T47D (cell line): Measurements from ENCODE around the gene ESYT1.

Source experiments
- DNase-seq, 2 experiments: peaks; one replicate each; pipeline versions ENCODE4 v3.0.0 to v3.0.0-alpha.2; 2011 to 2012; ENCODE audit warnings: low read depth in 1 of 2, low spot score in 1 of 2
- JUND ChIP-seq: IDR thresholded peaks from 2 replicates; pipeline ENCODE4 v1.6.1; 2012; ENCODE audit warnings: low read depth
- in situ Hi-C: cut with HindIII; loops from 2 replicates; pipeline ENCODE4 v1.10.0; 2016; ENCODE audit warnings: low sequenced_read_pairs, low pct_unique_long_range_greater_than_20kb

Gene ESYT1

DNA sequence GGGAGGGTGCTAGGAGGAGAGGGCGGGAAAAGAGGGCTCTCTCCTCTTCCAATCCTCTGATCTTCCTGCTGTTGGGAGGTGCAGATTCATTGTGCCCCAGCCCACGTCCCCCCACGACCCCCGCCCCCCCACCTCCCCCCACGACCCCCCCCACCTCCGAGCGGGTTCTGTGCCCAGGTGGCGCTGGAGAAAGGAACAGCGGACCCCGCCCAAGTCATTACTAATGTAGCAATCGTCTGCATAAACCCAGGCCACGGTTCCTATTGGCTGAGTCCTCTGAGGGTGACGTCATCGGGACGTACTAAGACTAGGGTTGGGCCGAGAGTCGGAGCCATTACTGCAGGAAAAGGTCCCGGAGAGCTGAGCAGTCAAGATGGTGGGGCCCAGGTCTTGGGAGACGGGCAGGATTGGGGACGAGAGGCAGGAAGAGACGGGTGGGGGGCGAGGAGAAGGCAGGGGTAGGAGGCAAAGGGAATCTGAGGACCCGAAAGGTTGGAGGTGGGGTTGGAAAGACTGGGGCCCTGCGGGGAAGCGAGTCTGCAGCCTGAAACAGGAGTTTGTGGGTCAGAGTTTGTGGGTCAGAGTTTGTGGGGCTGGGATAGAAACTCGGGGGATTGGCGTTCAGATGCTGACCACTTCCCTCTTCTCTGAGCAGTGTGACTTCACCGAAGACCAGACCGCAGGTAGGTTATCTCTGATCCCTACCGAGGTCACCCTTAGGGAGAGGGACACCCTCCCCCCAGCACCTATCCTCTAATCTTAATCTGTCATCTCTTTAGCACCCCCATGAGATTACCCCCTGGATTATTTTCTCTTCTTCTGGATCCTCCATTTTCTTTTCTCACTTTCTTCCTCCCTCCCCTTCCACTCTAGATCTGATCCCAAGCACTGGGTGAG is 30.2 kb downstream of the ESYT1 start, which contains the start of gene MYL6:
MYL6 (plus strand) TSS at position 331 of the 897 bp plus-strand sequence; CDS start at position 374, 43 bp downstream.
- in situ Hi-C loops = no loop called here
- TF ChIP-seq JUND = no peak
- DNase-seq = peak; percentile 96 to 99

DNA sequence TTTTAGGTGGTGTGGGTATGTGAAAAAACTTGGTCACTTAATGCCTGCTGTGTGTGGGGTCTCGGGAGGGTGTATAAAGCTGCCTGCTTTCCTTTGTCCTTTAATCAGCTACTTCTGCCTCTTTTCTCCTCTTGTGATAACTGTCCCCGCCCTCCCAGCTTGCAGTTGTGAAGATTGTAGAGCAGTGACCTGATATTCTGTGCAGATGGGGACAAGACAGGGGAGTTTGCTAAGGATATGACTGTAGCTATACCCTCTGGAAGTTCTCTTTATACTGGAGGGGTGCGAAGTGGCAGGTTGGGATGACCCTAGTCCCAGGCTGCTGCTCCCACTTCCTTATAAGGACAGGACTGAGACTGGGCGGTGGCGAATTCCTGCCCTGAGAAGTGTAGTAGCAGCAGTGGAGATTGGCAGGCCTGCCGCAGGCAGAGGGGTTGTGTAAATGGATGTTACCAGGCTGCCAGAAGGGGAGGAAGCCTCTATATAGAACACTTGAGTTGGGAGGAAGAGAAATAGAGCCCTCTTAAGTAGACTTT is 30.9 kb downstream of the ESYT1 start:
- in situ Hi-C loops = no loop called here
- DNase-seq = peak; percentile 65 to 80
- TF ChIP-seq JUND = no peak

DNA sequence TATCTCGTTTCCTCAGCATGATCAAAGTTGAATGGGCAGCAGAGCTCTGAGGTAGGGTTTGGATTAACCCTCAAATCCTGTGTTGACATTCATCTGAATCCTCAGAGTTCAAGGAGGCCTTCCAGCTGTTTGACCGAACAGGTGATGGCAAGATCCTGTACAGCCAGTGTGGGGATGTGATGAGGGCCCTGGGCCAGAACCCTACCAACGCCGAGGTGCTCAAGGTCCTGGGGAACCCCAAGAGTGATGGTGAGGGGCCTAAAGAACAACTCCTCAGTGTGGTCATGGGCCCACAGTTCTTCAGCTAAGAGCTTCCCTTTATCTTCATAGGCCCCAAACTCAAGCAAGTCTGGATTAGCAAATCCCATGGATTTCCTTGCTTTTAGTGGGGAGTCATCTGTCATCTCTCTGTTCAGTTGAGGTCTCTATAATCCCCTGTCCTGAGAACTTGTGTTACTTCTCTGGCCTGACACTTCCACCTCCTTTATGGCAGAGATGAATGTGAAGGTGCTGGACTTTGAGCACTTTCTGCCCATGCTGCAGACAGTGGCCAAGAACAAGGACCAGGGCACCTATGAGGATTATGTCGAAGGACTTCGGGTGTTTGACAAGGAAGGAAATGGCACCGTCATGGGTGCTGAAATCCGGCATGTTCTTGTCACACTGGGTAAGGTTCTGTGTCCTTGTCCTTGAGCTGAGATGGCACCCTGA is 31.6 kb downstream of the ESYT1 start:
- in situ Hi-C loops = no loop called here
- no peak for DNase-seq
- TF ChIP-seq JUND = no peak

- in situ Hi-C loops = no loop called here
- no peak for TF ChIP-seq JUND
- DNase-seq = no peak
Observed at GRCh38 chr12:56160193-56160763, 32.2 kb downstream of the ESYT1 start.

DNA sequence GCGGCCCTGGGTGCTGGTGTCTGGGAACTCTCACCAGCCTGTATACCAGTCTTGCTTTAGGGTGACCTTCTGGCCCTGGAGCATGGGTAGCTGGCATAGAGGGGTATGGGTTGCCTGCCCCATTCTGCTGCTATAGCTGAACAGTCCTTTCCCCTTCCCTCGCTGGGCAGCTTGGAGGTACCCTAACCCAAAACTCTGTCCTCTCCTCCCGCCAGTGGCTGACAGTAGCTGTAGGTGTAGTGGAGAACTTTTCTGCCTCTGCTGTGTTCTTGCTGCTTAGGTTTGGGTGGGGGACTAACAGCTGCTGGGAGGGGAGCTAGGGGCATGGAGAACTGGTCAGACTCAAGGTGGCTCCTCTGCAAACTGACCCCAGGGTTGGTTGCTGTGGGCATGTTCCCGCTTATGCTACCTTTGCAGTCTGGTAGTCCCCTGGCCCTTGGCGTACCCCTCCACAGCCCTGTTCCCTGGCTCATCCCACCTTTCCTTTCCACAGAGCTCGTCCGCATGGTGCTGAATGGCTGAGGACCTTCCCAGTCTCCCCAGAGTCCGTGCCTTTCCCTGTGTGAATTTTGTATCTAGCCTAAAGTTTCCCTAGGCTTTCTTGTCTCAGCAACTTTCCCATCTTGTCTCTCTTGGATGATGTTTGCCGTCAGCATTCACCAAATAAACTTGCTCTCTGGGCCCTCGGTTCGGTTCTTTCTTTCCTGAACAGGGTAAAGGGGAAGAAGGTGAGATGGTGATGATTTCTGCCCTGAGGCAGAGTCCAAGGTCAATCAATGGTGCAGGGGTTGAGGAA is 33.0 kb downstream of the ESYT1 start:
- no peak for TF ChIP-seq JUND
- no peak for DNase-seq
- in situ Hi-C loops = no loop called here

- no peak for TF ChIP-seq JUND
- in situ Hi-C loops = no loop called here
- no peak for DNase-seq
Observed at GRCh38 chr12:56161690-56162351, 33.8 kb downstream of the ESYT1 start.

GRCh38 chr12:56162468-56163290 is 34.6 kb downstream of the ESYT1 start:
- in situ Hi-C loops = no loop called here
- no peak for TF ChIP-seq JUND
- DNase-seq = no peak

- TF ChIP-seq JUND = no peak
- in situ Hi-C loops = no loop called here
- no peak for DNase-seq
Observed at GRCh38 chr12:56163533-56164344, 35.7 kb downstream of the ESYT1 start.

DNA sequence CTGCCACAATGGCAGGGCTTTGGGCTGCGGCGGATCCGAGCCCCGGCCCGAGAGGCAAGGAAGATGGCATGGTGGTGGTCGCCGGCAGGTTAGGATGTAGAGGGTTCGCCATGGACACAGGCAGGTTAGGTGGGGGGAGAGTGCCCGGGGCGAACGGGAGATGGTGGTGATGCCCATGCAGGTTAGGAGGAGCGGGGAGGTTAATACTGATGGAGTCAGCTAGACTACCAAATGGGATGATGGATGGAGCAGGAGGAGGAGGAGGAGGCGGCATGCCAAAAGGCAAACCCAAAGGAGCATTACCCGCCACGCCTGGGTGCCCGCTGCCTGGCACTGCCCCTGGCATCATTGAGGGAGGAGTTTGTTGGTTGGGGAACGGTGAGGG is 36.3 kb downstream of the ESYT1 start:
- in situ Hi-C loops = no loop called here
- DNase-seq = no peak

GRCh38 chr12:56165369-56165768 is 37.3 kb downstream of the ESYT1 start:
- in situ Hi-C loops = no loop called here
- no peak for TF ChIP-seq JUND
- DNase-seq = no peak

More for the DNA sequence above, 36.3 kb downstream of the ESYT1 start:
- TF ChIP-seq JUND = no peak
